ENCODE data around the gene CAPN5. TPM values are rescaled to one million over a fixed set of nuclear protein-coding genes. Genes with fewer than 3 reads are reported as not detected.

CAPN5 gene
- total and polyA plus RNA-seq, 2 of the 8 experiments (the other 6 are each of a cell fraction or from before 2014, with no cell fraction given) = 21.5 to 22.4 TPM

GRCh38 chr11:77109236-77110019 is 42.7 kb downstream of the CAPN5 start:
- FAIRE-seq = no peak
- no peak overlapping the region for H4K5ac ChIP-seq (ENCODE audit: insufficient read length, low read depth, low read length)
- H4K20me1 ChIP-seq (replicated peaks in 1 of 2; ENCODE audit: control insufficient read depth in 1 of 2, insufficient read depth in 2 of 2, low read length in 2 of 2) = no peaks in the 10 kb centered on the region
- no peak overlapping the region for H3K9ac ChIP-seq (replicated peaks in 1 of 4; ENCODE audit: extremely low read depth in 1 of 4, low read depth in 3 of 4, low read length in 3 of 4)
- H2BK15ac ChIP-seq (ENCODE audit: low read length) = no peak overlapping the region
- TF ChIP-seq POLR2A (IDR thresholded peaks at IDR 0.05; ENCODE audit: control extremely low read depth in 1 of 2, low read depth in 2 of 2, low read length in 2 of 2) (no peak), BACH1 (IDR thresholded peaks at IDR 0.05; ENCODE audit: low read length) (no peak), ATF2 (IDR thresholded peaks at IDR 0.05; ENCODE audit: low read length) (no peak), GTF2F1 (IDR thresholded peaks at IDR 0.05; ENCODE audit: borderline replicate concordance, low read depth, low read length) (no peak), SP2 (IDR thresholded peaks at IDR 0.05; ENCODE audit: low read length) (no peak), CEBPB (IDR thresholded peaks at IDR 0.05; ENCODE audit: low read depth, low read length) (no peak), CBX8 (IDR thresholded peaks at IDR 0.05; ENCODE audit: borderline replicate concordance, low read depth, low read length) (no peak), PHF8 (conservative IDR thresholded peaks at IDR 0.05; ENCODE audit: low read depth, low read length) (no peak), NRF1 (IDR thresholded peaks at IDR 0.05; ENCODE audit: low read depth, low read length) (no peak)
- CTCF ChIA-PET (ENCODE audit: partially characterized antibody) = interaction anchor here (1.5 to 19.1 kb wide), 6 partner anchors 5 to 89 kb away, joined by 4 to 297 read pairs (median 30); partner anchors contain the start of gene OMP
- no peak overlapping the region for H2AK5ac ChIP-seq (ENCODE audit: low read depth, low read length)
- DNase-seq (ENCODE audit: low read depth in 1 of 2, low spot score in 2 of 2) = no peak
- WGBS, 2 experiments (ENCODE audit: extremely low coverage in 1 of 2, insufficient coverage in 1 of 2, insufficient read length in 1 of 2, insufficient replicate concordance in 2 of 2, low coverage in 1 of 2, low lambda C conversion rate in 2 of 2, missing lambda C conversion rate in 1 of 2) = 91% methylated on average over 11 of the region's 11 CpGs; no CpG with 5 or more reads in 1 of the 2 experiments
- H3K27ac ChIP-seq (ENCODE audit: low read depth, low read length) = no peak overlapping the region
- H3K9me3 ChIP-seq (ENCODE audit: insufficient read depth in 2 of 2, low read depth in 1 of 2, low read length in 1 of 2) = no peaks in the 10 kb centered on the region
- H2AFZ ChIP-seq (ENCODE audit: low read length) = no peak overlapping the region
- no peaks in the 10 kb centered on the region for H3K23me2 ChIP-seq (ENCODE audit: low read depth, low read length)
- POLR2A ChIA-PET (ENCODE audit: partially characterized antibody) = no interaction called here
- H3K18ac ChIP-seq (ENCODE audit: extremely low read depth, low read length) = no peak overlapping the region
- no peaks in the 10 kb centered on the region for H3K79me2 ChIP-seq (ENCODE audit: control insufficient read depth in 1 of 2, insufficient read depth in 2 of 2, low read length in 2 of 2)
- H3K79me1 ChIP-seq (ENCODE audit: low read depth, low read length) = no peaks in the 10 kb centered on the region
- H2BK20ac ChIP-seq (ENCODE audit: low read length) = no peak overlapping the region
- peaks cover 0 to 3% (median 1%) of the 10 kb centered on the region in 4 experiments; a peak in 3 of 7 replicates for H3K4me1 ChIP-seq (replicated peaks in 1 of 4; ENCODE audit: control insufficient read depth in 3 of 4, insufficient read depth in 4 of 4, low read length in 3 of 4)
- no peak overlapping the region for H2BK120ac ChIP-seq (replicated peaks; ENCODE audit: low read depth, low read length)
- no peak overlapping the region for H4K8ac ChIP-seq (ENCODE audit: extremely low read depth, insufficient read depth, low read length)
- H3K56ac ChIP-seq (replicated peaks; ENCODE audit: insufficient read length, low read depth, low read length) = no peak overlapping the region
- no peaks in the 10 kb centered on the region for H3K36me3 ChIP-seq (ENCODE audit: control insufficient read depth in 2 of 4, insufficient read depth in 4 of 4, low read length in 3 of 4)
- H3K23ac ChIP-seq (ENCODE audit: insufficient read length) = no peak overlapping the region
- no peak overlapping the region for H3K4me3 ChIP-seq (ENCODE audit: extremely low read depth in 1 of 4, insufficient read depth in 2 of 4, low read depth in 3 of 4, low read length in 4 of 4)
- H3K27me3 ChIP-seq (replicated peaks in 1 of 4; ENCODE audit: control insufficient read depth in 3 of 4, extremely low read depth in 1 of 4, insufficient read depth in 3 of 4, low read length in 3 of 4) = no peaks in the 10 kb centered on the region
- no peak overlapping the region for H3K4ac ChIP-seq (replicated peaks; ENCODE audit: insufficient read length, low read depth, low read length)
- H2BK5ac ChIP-seq (ENCODE audit: low read depth, low read length) = no peak overlapping the region
- H4K91ac ChIP-seq (replicated peaks; ENCODE audit: insufficient read length, low read length) = no peak overlapping the region
- H2BK12ac ChIP-seq (ENCODE audit: low read depth, low read length) = no peak overlapping the region
- H3K14ac ChIP-seq (ENCODE audit: insufficient read length) = no peak overlapping the region
- H3K4me2 ChIP-seq (ENCODE audit: insufficient read depth in 1 of 2, low read depth in 2 of 2, low read length in 2 of 2) = no peak overlapping the region
